H1 (cell line): ENCODE results near the gene KRTAP19-4. TPM values are rescaled to one million over a fixed set of nuclear protein-coding genes. Genes with fewer than 3 reads are reported as not detected.

ENCODE experiments used
- ASH2L ChIP-seq: fragments of 200-600, 300-600 bp; sonication (generic); IDR thresholded peaks from one replicate; pipeline ENCODE4 v1.7.1; 2017; ENCODE audit warnings: low read length
- BCL11A ChIP-seq, 2 experiments: IDR thresholded peaks; one replicate each; pipeline ENCODE4 v1.6.1; 2011; ENCODE audit warnings: low read depth in 2 of 2, low read length in 2 of 2, mild to moderate bottlenecking in 2 of 2
- CEBPB ChIP-seq: IDR thresholded peaks from 2 replicates; pipeline ENCODE4 v1.6.1; 2012; ENCODE audit warnings: low read depth, low read length
- HDAC6 ChIP-seq: IDR thresholded peaks from one replicate; pipeline ENCODE4 v1.7.1; 2012; ENCODE audit warnings: low read depth, mild to moderate bottlenecking, inconsistent platforms, low read length, moderate library complexity
- RFX5 ChIP-seq: IDR thresholded peaks from 2 replicates; pipeline ENCODE4 v1.6.1; 2011; ENCODE audit warnings: low read depth, low read length, improper control_type of control experiment, borderline replicate concordance
- RNF2 ChIP-seq: fragments of 200-900, 300-1000 bp; sonication (generic); IDR thresholded peaks from 2 replicates; pipeline ENCODE4 v1.7.1; 2016; ENCODE audit warnings: borderline replicate concordance, low read depth, mild to moderate bottlenecking, antibody characterized with exemption, low read length; ENCODE audit not compliant: poor library complexity, severe bottlenecking; ENCODE audit errors: missing control alignments
- SIRT6 ChIP-seq: IDR thresholded peaks from one replicate; pipeline ENCODE4 v1.7.1; 2012; ENCODE audit warnings: low read length, inconsistent platforms
- SIX5 ChIP-seq: IDR thresholded peaks from 2 replicates; pipeline ENCODE4 v1.6.1; 2011; ENCODE audit warnings: mild to moderate bottlenecking, low read depth, low read length
- TEAD4 ChIP-seq: IDR thresholded peaks from 2 replicates; pipeline ENCODE4 v1.6.1; 2012; ENCODE audit warnings: low read depth, low read length, inconsistent platforms, mixed read lengths
- polyA plus RNA-seq, 7 experiments: library from polyadenylated mRNA; depleted of rRNA in 3 of 7; stranded (reverse) in 5 of 7; unstranded in 2 of 7; fragments of >200 nt in 5 of 7; fragments of 200-250 nt in 2 of 7; gene quantifications; 1 replicate in 5 of 7; 2 replicates in 1 of 7; 4 replicates in 1 of 7; pipeline versions ENCODE4 v1.2.1 to v1.2.3, GENCODE V29; 2011 to 2013; ENCODE audit warnings: missing spikeins in 2 of 7, mixed read lengths in 2 of 7
- total RNA-seq: library from RNA; stranded (reverse); fragmentation: NEBNext Ultra II Directional; extraction: Animal tissue kit (Norgen Biotek cat#: 25700); gene quantifications from 2 replicates; pipeline ENCODE4 v1.2.1, GENCODE V29; 2021

The KRTAP19-4 gene
- total and polyA plus RNA-seq, 2 of the 8 experiments (the other 6 are each of a cell fraction or from before 2014, with no cell fraction given), result not detected

DNA sequence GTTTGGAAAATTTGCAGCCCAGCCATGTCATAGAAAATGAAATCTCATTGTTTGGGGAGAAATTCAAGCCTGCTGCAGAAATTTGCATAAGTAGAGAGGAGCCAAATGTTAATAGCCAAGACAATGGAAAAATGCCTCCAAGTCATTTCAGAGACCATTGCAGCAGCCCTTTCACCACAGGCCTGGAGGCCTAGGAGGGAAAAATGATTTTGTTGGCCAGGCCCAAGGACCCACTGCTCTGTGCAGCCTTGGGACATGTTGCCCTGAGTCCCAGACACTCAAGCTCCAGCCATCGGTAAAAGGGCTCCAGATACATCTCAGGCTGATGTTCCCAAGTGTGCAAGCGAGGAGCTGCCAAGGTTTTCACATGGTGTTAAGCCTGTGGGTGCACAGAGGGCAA lies 10.8 kb downstream of the KRTAP19-4 start (continued):
- no peak for TF ChIP-seq CEBPB
- no peak for TF ChIP-seq RNF2
- no peak for TF ChIP-seq SIRT6
- TF ChIP-seq ASH2L, result no peak
- no peak for TF ChIP-seq BCL11A (IDR thresholded peaks at IDR 0.05; ENCODE audit: low read depth in 2 of 2, low read length in 2 of 2)
- TF ChIP-seq TEAD4, result no peak
- TF ChIP-seq HDAC6, result no peak
- no peak for TF ChIP-seq SIX5
- no peak for TF ChIP-seq RFX5
